HG03045 (cell line): ENCODE results near the gene PTGIR.
"Not testable (repeated sequence)": the region's sequence is repeated elsewhere in the genome, so short reads cannot be mapped to it uniquely, and the experiment has no call there.

Experiments
- ATAC-seq: cut with Tn5 transposase; IDR thresholded peaks from one replicate; pipeline ENCODE4 v1.9.1; 2021; ENCODE audit warnings: mild to moderate bottlenecking, moderate library complexity; ENCODE audit not compliant: unreplicated experiment

PTGIR gene

GRCh38 chr19:46639358-46640182 lies 14.7 kb upstream of the PTGIR start:
- no peak for ATAC-seq

GRCh38 chr19:46637224-46637623 lies 12.3 kb upstream of the PTGIR start:
- no peak for ATAC-seq

GRCh38 chr19:46635920-46636761 lies 11.3 kb upstream of the PTGIR start, which contains the start of gene GNG8:
Gene GNG8, minus strand, starts transcription at chr19:46636202. Its CDS starts 1,520 bp downstream, at chr19:46634682.
- no peak for ATAC-seq

GRCh38 chr19:46634656-46635218 lies 9.8 kb upstream of the PTGIR start:
- no peak for ATAC-seq

- no peak for ATAC-seq
These were observed 9.3 kb upstream of the PTGIR start for GRCh38 chr19:46634045-46634655.

GRCh38 chr19:46633130-46633529 lies 8.2 kb upstream of the PTGIR start:
- no peak for ATAC-seq

- no peak for ATAC-seq
These were observed 6.6 kb upstream of the PTGIR start for GRCh38 chr19:46631481-46631880.

- no peak for ATAC-seq
These were observed 5.8 kb upstream of the PTGIR start for GRCh38 chr19:46630586-46631205.

GRCh38 chr19:46629546-46630025 lies 4.7 kb upstream of the PTGIR start:
- no peak for ATAC-seq

GRCh38 chr19:46628970-46629369 lies 4.1 kb upstream of the PTGIR start:
- not testable (repeated sequence) for ATAC-seq

- ATAC-seq = no peak
These were observed 1.6 kb upstream of the PTGIR start for GRCh38 chr19:46626446-46626845.

- ATAC-seq = no peak
These were observed 842 bp upstream of the PTGIR start for GRCh38 chr19:46625731-46626130.

GRCh38 chr19:46623915-46624502 lies 880 bp downstream of the PTGIR start:
- no peak for ATAC-seq

GRCh38 chr19:46622118-46622446 lies 2.8 kb downstream of the PTGIR start:
- no peak for ATAC-seq

GRCh38 chr19:46621191-46622117 lies 3.4 kb downstream of the PTGIR start:
- no peak for ATAC-seq

GRCh38 chr19:46620716-46621115 lies 4.2 kb downstream of the PTGIR start:
- no peak for ATAC-seq

GRCh38 chr19:46620267-46620666 lies 4.6 kb downstream of the PTGIR start:
- no peak for ATAC-seq

- ATAC-seq = no peak
These were observed 6.1 kb downstream of the PTGIR start for GRCh38 chr19:46618670-46619231.

GRCh38 chr19:46617601-46618000 lies 7.3 kb downstream of the PTGIR start:
- no peak for ATAC-seq
